DOHH2 (cell line): Measurements from ENCODE around the gene PPP2R3A.

ENCODE experiments used
- H3F3A ChIP-seq: fragments of 200-600 bp; sonication (generic), shearing (Covaris generic); 2 replicates; pipeline ENCODE4 v1.6.0; 2016; ENCODE audit warnings: antibody characterized with exemption, mild to moderate bottlenecking; ENCODE audit not compliant: control insufficient read depth, insufficient read depth
- H3K27ac ChIP-seq: fragments of 200-600 bp; sonication (generic); 2 replicates; pipeline ENCODE4 v1.5.1; 2014; ENCODE audit warnings: low read depth, mild to moderate bottlenecking, low read length, moderate library complexity
- H3K27me3 ChIP-seq: fragments of 200-600 bp; sonication (generic); 2 replicates; pipeline ENCODE4 v1.6.1; 2014; ENCODE audit warnings: mild to moderate bottlenecking, low read length, mixed read lengths; ENCODE audit not compliant: control insufficient read depth
- H3K36me3 ChIP-seq: fragments of 200-600 bp; sonication (generic); 2 replicates; pipeline ENCODE4 v1.6.1; 2014; ENCODE audit warnings: mild to moderate bottlenecking, low read length, moderate library complexity, mixed read lengths; ENCODE audit not compliant: control insufficient read depth
- H3K4me1 ChIP-seq: fragments of 200-600 bp; sonication (generic); 2 replicates; pipeline ENCODE4 v1.6.1; 2014; ENCODE audit warnings: mild to moderate bottlenecking, low read length, mixed read lengths; ENCODE audit not compliant: control insufficient read depth
- H3K4me2 ChIP-seq: fragments of 200-600 bp; sonication (generic); 2 replicates; pipeline ENCODE4 v1.6.0; 2014; ENCODE audit warnings: mild to moderate bottlenecking, low read length, moderate library complexity
- H3K4me3 ChIP-seq: fragments of 200-600 bp; sonication (generic); 2 replicates; pipeline ENCODE4 v1.5.1; 2014; ENCODE audit warnings: mild to moderate bottlenecking, low read length, mixed read lengths
- H3K79me2 ChIP-seq: fragments of 200-600 bp; sonication (generic); 2 replicates; pipeline ENCODE4 v1.6.1; 2014; ENCODE audit warnings: mild to moderate bottlenecking, low read length, mixed read lengths; ENCODE audit not compliant: control insufficient read depth
- H3K9me2 ChIP-seq: fragments of 200-600 bp; sonication (generic); replicated peaks from 2 replicates; pipeline ENCODE4 v1.6.1; 2014; ENCODE audit warnings: mild to moderate bottlenecking, low read length, mixed read lengths; ENCODE audit not compliant: control insufficient read depth
- H3K9me3 ChIP-seq: fragments of 200-600 bp; sonication (generic); 2 replicates; pipeline ENCODE4 v1.6.1; 2014; ENCODE audit warnings: antibody characterized with exemption, low read length, mixed read lengths; ENCODE audit not compliant: control insufficient read depth, insufficient read depth
- H4K20me1 ChIP-seq: fragments of 200-600 bp; sonication (generic); 2 replicates; pipeline ENCODE4 v1.6.0; 2014; ENCODE audit warnings: low read depth, mild to moderate bottlenecking, antibody characterized with exemption, low read length, moderate library complexity; ENCODE audit not compliant: control insufficient read depth, insufficient read depth
- EZH2phosphoT487 ChIP-seq: fragments of 200-600 bp; sonication (generic); IDR thresholded peaks from 2 replicates; pipeline ENCODE4 v1.6.1; 2017; ENCODE audit warnings: borderline replicate concordance, mild to moderate bottlenecking, antibody characterized with exemption, low read length, moderate library complexity, mixed read lengths
- TF ChIP-seq, protein P1 (sequence below): fragments of 200-600 bp; sonication (generic); IDR thresholded peaks from one replicate; pipeline ENCODE4 v1.5.1; 2014; ENCODE audit warnings: antibody characterized with exemption, mild to moderate bottlenecking, low read depth, low read length; ENCODE audit not compliant: poor library complexity, severe bottlenecking

PPP2R3A gene

DNA sequence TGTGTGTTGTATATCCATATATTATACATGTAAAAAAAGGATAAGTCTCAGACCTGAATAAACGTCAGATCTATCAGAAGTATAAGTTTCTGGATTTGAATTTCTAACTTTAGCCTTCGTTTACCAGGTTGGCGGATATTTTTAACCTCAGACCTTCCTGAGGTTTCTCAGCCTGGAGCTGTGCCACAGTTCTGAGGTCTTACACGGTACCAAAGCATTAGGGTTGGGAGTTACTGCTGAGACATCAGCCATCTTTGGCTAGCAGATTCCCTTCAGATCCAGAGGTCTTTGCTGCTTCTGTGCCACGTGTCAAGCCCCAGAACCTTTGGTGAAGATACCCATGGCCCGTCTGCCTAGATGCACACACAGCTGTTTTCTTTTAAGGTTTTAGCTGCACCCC lies 84.7 kb downstream of the PPP2R3A start:
- H3K27ac ChIP-seq, result no peak overlapping the region
- H3K36me3 ChIP-seq, result no peaks in the 10 kb centered on the region
- H3K4me3 ChIP-seq, result no peak overlapping the region
- no peaks in the 10 kb centered on the region for H3K4me1 ChIP-seq
- H3K27me3 ChIP-seq, result peaks cover 5% of the 10 kb centered on the region; the same call in 1 of the 2 replicates
- H3F3A ChIP-seq, result no peaks in the 10 kb centered on the region
- TF ChIP-seq, protein P1, sequence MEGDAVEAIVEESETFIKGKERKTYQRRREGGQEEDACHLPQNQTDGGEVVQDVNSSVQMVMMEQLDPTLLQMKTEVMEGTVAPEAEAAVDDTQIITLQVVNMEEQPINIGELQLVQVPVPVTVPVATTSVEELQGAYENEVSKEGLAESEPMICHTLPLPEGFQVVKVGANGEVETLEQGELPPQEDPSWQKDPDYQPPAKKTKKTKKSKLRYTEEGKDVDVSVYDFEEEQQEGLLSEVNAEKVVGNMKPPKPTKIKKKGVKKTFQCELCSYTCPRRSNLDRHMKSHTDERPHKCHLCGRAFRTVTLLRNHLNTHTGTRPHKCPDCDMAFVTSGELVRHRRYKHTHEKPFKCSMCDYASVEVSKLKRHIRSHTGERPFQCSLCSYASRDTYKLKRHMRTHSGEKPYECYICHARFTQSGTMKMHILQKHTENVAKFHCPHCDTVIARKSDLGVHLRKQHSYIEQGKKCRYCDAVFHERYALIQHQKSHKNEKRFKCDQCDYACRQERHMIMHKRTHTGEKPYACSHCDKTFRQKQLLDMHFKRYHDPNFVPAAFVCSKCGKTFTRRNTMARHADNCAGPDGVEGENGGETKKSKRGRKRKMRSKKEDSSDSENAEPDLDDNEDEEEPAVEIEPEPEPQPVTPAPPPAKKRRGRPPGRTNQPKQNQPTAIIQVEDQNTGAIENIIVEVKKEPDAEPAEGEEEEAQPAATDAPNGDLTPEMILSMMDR, result no peak
- TF ChIP-seq EZH2phosphoT487, result no peak
- H3K9me3 ChIP-seq, result no peaks in the 10 kb centered on the region
- H3K9me2 ChIP-seq, result no peaks in the 10 kb centered on the region
- H3K4me2 ChIP-seq, result no peak overlapping the region
- H3K79me2 ChIP-seq, result no peaks in the 10 kb centered on the region
- no peaks in the 10 kb centered on the region for H4K20me1 ChIP-seq

DNA sequence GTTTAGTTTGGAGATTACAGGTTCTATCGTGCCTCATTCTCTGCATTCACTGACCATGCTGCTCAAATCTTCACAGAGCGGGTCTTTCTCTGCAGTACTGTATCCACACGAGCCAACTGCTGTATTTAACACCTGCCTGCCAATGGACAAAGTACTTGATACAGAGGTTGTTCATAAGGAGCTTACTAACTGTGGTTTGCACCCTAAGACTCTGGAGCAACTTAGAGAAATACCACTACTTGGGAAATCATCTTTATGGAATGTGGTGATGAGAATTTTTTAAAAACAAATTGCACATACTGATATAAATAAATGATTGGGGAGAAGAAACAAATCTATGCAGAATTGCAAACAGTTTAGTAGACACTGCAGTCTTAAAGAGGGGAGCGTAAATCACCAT lies 90.0 kb downstream of the PPP2R3A start:
- no peak overlapping the region for H3K4me3 ChIP-seq

DNA sequence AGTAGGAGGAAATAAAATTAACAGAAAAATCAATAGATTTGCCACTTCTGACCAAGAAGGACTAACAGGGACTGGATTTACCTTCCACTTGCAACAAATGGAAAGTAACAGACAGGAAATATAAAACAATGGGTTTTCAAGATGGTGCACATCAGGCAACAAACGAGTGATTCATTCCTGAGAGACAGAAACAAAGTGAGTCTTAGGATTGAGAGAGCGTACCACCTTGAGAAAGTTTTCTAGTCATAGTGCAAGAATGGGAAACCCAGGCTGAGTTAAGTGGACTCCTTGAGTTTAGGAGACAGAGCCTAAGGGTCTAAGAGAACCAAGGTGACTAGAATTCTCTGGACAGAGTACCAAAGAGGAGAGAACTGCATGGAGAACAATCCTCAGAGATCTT lies 101.7 kb downstream of the PPP2R3A start:
- Histone ChIP-seq H3K79me2 (no peaks in the 10 kb centered on the region), H3K4me3 (no peak overlapping the region), H3K4me1 (peaks cover 9% of the 10 kb centered on the region), H3K9me3 (no peaks in the 10 kb centered on the region), H4K20me1 (no peaks in the 10 kb centered on the region), H3F3A (no peaks in the 10 kb centered on the region), H3K9me2 (no peaks in the 10 kb centered on the region), H3K27me3 (peaks cover 11% of the 10 kb centered on the region; the same call in 1 of the 2 replicates), H3K36me3 (no peaks in the 10 kb centered on the region), H3K27ac (no peak overlapping the region), H3K4me2 (no peak overlapping the region)
- no peak for TF ChIP-seq EZH2phosphoT487
- TF ChIP-seq, protein P1, result no peak

More for the DNA sequence above, 90.0 kb downstream of the PPP2R3A start:
- Histone ChIP-seq H3K27me3 (peaks cover 16% of the 10 kb centered on the region), H3K4me2 (no peak overlapping the region), H3K9me3 (no peaks in the 10 kb centered on the region), H3K36me3 (no peaks in the 10 kb centered on the region), H3F3A (no peaks in the 10 kb centered on the region), H3K79me2 (no peaks in the 10 kb centered on the region), H3K27ac (no peak overlapping the region), H3K4me1 (no peaks in the 10 kb centered on the region), H4K20me1 (no peaks in the 10 kb centered on the region), H3K9me2 (no peaks in the 10 kb centered on the region)
- TF ChIP-seq EZH2phosphoT487, result no peak
- TF ChIP-seq, protein P1, result no peak
